Astrocyte (in vitro differentiated cells and primary cell): ENCODE measurements around the gene C1QTNF1.

Experiments
- EZH2 ChIP-seq: IDR thresholded peaks from 2 replicates; pipeline ENCODE4 v1.6.1; 2012; ENCODE audit warnings: mild to moderate bottlenecking, low read length, inconsistent platforms; ENCODE audit not compliant: insufficient read depth
- TF ChIP-seq, protein P1 (sequence below): IDR thresholded peaks from 2 replicates; pipeline ENCODE4 v1.5.1; 2011; ENCODE audit warnings: low read depth, mild to moderate bottlenecking, inconsistent platforms, low read length, moderate library complexity; ENCODE audit not compliant: insufficient read depth

DNA sequence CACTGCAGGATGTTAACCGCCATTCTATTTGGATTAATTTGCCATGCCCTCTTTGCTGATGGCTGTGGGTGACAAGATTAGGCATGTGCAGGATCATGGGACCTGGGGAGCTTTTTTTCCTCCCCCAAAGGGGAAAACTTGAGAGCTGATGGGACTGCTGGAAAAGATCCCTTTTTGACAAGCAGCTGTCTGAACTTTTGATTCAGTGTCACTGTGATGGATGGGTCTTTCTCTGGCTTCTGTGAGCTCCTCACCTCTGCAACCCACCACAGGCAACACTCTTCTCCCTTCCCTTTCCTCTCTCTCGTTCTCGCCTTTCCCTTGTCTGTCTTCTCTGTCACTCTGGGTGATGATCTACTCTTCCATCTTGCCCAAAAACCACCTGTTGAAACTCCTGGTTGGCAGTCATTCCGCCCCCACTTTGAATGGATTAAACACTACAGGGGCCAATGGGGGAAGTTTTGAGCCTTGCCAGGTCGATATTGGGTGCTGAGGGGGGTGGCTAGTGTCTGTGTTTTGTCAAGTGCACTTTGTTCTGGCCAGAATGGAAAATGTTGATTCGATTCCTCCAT, 11.3 kb upstream of the C1QTNF1 start:
- TF ChIP-seq, protein P1, sequence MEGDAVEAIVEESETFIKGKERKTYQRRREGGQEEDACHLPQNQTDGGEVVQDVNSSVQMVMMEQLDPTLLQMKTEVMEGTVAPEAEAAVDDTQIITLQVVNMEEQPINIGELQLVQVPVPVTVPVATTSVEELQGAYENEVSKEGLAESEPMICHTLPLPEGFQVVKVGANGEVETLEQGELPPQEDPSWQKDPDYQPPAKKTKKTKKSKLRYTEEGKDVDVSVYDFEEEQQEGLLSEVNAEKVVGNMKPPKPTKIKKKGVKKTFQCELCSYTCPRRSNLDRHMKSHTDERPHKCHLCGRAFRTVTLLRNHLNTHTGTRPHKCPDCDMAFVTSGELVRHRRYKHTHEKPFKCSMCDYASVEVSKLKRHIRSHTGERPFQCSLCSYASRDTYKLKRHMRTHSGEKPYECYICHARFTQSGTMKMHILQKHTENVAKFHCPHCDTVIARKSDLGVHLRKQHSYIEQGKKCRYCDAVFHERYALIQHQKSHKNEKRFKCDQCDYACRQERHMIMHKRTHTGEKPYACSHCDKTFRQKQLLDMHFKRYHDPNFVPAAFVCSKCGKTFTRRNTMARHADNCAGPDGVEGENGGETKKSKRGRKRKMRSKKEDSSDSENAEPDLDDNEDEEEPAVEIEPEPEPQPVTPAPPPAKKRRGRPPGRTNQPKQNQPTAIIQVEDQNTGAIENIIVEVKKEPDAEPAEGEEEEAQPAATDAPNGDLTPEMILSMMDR = no peak
- TF ChIP-seq EZH2 = no peak
